GM20000 (cell line): Measurements from ENCODE around the gene DGCR8.
A peak's percentile ranks its signal among the peaks of the same experiment; 100 is the strongest.

Experiments used
- DNase-seq: peaks from one replicate; pipeline ENCODE4 v3.0.0; 2012; ENCODE audit warnings: low spot score
- CTCF ChIP-seq: IDR thresholded peaks from 2 replicates; pipeline ENCODE4 v1.5.1; 2012; ENCODE audit warnings: mild to moderate bottlenecking, control low read depth; ENCODE audit errors: extremely low read depth, missing control alignments

DGCR8 gene

GRCh38 chr22:20069331-20070042 lies 10.6 kb upstream of the DGCR8 start:
- DNase-seq: no peak

GRCh38 chr22:20071524-20071972 lies 8.5 kb upstream of the DGCR8 start:
- no peak for TF ChIP-seq CTCF

More at GRCh38 chr22:20069331-20070042, 10.6 kb upstream of the DGCR8 start:
- no peak for TF ChIP-seq CTCF

GRCh38 chr22:20076627-20077172 lies 3.3 kb upstream of the DGCR8 start:
- no peak for DNase-seq
- no peak for TF ChIP-seq CTCF

More at GRCh38 chr22:20071524-20071972, 8.5 kb upstream of the DGCR8 start:
- no peak for DNase-seq

- DNase-seq: peak; percentile 93
Measured at GRCh38 chr22:20080445-20080775, 369 bp downstream of the DGCR8 start.

GRCh38 chr22:20080776-20081654 lies 974 bp downstream of the DGCR8 start:
- DNase-seq: no peak
- TF ChIP-seq CTCF: no peak

More at GRCh38 chr22:20080445-20080775, 369 bp downstream of the DGCR8 start:
- TF ChIP-seq CTCF: no peak

- no peak for DNase-seq
- no peak for TF ChIP-seq CTCF
Measured at GRCh38 chr22:20083157-20083890, 3.3 kb downstream of the DGCR8 start.
